Measurements from ENCODE around the gene GRHL3. TPM values are rescaled to one million over a fixed set of nuclear protein-coding genes. Genes with fewer than 3 reads are reported as not detected.

The GRHL3 gene
- total and polyA plus RNA-seq, 10 of the 15 experiments (the other 5 are each of a cell fraction or from before 2014, with no cell fraction given): 0.07 to 0.87 (median 0.34) TPM

DNA sequence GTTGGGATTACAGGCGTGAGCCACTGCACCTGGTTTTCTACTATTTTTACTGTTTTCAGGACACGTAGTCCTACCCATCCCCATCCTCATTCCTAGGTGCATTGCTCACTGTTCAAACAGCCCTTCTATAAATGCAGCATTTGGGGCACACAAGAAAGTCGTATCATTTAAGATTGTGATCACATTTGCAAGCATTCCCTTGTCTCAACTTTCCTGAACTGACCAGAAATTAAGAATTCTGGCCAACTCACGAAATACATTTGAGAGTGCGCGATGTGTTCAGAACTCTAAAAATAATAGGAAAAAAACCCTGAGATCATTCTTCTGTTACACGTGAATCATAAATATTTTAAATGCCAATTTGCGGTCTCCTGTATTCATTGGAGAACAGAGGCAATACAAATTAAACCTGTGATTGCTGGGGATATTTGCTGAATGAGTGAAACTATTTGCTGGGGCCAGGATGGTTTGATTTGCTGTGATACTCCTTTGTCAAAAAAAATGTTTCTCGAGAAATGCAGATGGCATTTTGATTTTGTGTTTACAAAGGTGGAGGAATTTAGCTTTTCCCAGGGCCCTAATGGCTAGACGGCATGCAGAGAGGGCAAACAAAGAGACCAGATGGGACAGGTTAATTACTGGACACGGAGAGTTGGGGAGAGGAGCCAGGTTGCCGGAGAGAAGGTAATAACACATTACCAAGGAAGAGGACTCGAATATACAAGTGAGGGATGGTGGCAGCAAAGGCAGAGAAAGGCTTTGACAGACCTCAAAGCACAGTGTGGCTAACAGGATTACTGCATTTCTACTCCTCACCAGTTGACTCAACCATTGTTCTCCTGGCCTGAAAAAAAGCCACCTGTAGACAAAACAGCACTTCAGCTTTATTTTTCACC lies 56.0 kb downstream of the GRHL3 start (continued):
- TF ChIP-seq, protein P1, sequence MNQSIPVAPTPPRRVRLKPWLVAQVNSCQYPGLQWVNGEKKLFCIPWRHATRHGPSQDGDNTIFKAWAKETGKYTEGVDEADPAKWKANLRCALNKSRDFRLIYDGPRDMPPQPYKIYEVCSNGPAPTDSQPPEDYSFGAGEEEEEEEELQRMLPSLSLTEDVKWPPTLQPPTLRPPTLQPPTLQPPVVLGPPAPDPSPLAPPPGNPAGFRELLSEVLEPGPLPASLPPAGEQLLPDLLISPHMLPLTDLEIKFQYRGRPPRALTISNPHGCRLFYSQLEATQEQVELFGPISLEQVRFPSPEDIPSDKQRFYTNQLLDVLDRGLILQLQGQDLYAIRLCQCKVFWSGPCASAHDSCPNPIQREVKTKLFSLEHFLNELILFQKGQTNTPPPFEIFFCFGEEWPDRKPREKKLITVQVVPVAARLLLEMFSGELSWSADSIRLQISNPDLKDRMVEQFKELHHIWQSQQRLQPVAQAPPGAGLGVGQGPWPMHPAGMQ (IDR thresholded peaks at IDR 0.05; ENCODE audit: borderline replicate concordance): no peak
- TF ChIP-seq, protein P2, sequence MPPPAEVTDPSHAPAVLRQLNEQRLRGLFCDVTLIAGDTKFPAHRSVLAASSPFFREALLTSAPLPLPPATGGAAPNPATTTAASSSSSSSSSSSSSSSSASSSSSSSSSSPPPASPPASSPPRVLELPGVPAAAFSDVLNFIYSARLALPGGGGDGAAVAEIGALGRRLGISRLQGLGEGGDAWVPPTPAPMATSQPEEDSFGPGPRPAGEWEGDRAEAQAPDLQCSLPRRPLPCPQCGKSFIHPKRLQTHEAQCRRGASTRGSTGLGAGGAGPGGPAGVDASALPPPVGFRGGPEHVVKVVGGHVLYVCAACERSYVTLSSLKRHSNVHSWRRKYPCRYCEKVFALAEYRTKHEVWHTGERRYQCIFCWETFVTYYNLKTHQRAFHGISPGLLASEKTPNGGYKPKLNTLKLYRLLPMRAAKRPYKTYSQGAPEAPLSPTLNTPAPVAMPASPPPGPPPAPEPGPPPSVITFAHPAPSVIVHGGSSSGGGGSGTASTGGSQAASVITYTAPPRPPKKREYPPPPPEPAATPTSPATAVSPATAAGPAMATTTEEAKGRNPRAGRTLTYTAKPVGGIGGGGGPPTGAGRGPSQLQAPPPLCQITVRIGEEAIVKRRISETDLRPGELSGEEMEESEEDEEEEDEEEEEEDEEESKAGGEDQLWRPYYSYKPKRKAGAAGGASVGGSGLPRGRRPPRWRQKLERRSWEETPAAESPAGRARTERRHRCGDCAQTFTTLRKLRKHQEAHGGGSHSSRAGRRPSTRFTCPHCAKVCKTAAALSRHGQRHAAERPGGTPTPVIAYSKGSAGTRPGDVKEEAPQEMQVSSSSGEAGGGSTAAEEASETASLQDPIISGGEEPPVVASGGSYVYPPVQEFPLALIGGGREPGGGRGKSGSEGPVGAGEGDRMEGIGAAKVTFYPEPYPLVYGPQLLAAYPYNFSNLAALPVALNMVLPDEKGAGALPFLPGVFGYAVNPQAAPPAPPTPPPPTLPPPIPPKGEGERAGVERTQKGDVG (CRISPR knock-in tag; IDR thresholded peaks at IDR 0.05): no peak
- TF ChIP-seq CBFB (IDR thresholded peaks at IDR 0.05; ENCODE audit: low read depth): no peak
- no peak for TF ChIP-seq SMAD1 (IDR thresholded peaks at IDR 0.05; ENCODE audit: low read depth, partially characterized antibody)
- TF ChIP-seq JUND (IDR thresholded peaks at IDR 0.05; ENCODE audit: low read depth, low read length): no peak
- TF ChIP-seq JUNB (IDR thresholded peaks at IDR 0.05): no peak
- TF ChIP-seq CHD2 (IDR thresholded peaks at IDR 0.05; ENCODE audit: borderline replicate concordance, low read depth, low read length): no peak
- TF ChIP-seq IKZF1 (conservative IDR thresholded peaks at IDR 0.05): no peak
